Panc1 (cell line): Measurements from ENCODE around the gene ZBTB7C. TPM values are rescaled to one million over a fixed set of nuclear protein-coding genes. Genes with fewer than 3 reads are reported as not detected.

ENCODE experiments used
- ATAC-seq: fragments of 200-7000 bp; cut with Tn5 transposase; 2 replicates; pipeline ENCODE4 v1.9.1; 2020; ENCODE audit warnings: mild to moderate bottlenecking, moderate library complexity
- BruUV-seq: library from RNA; stranded (reverse); fragments of 400-500 nt; replicated peaks from 2 replicates; lab custom pipeline; 2021; lab: Mats Ljungman, UMichigan
- CTCF ChIA-PET: fragments of 300-600 bp; sonication (Branson Sonifier 250); formaldehyde crosslinking; loops from one replicate; lab custom pipeline; 2022; ENCODE audit warnings: antibody characterized with exemption; lab: Charles Lee
- POLR2A ChIA-PET: fragments of 300-600 bp; sonication (Branson Sonifier 250); formaldehyde crosslinking; loops from one replicate; lab custom pipeline; 2022; ENCODE audit warnings: antibody characterized with exemption; lab: Charles Lee
- DNase-seq: peaks from one replicate; pipeline ENCODE4 v3.0.0-alpha.2; 2010; ENCODE audit warnings: low read depth, low spot score
- H3K27ac ChIP-seq: 2 replicates; pipeline ENCODE4 v1.5.1; 2011; ENCODE audit warnings: mild to moderate bottlenecking, low read length, inconsistent platforms
- H3K27me3 ChIP-seq: fragments of 200-500 bp; sonication (Bioruptor generic); 2 replicates; pipeline ENCODE4 v1.6.0; 2014; ENCODE audit warnings: low read length, inconsistent platforms; ENCODE audit not compliant: control insufficient read depth, insufficient read depth
- H3K36me3 ChIP-seq: fragments of 200-500 bp; sonication (Bioruptor generic); 2 replicates; pipeline ENCODE4 v1.5.1; 2014; ENCODE audit warnings: inconsistent platforms, mild to moderate bottlenecking, low read length, moderate library complexity; ENCODE audit not compliant: control insufficient read depth, insufficient read depth
- H3K4me1 ChIP-seq: 2 replicates; pipeline ENCODE4 v1.5.1; 2011; ENCODE audit warnings: inconsistent platforms, mild to moderate bottlenecking, low read length, moderate library complexity; ENCODE audit not compliant: control insufficient read depth, insufficient read depth
- H3K4me3 ChIP-seq, 2 experiments: 2 replicates each; pipeline ENCODE4 v1.5.1; 2011 to 2012; ENCODE audit warnings: low read depth in 2 of 2, low read length in 2 of 2, mild to moderate bottlenecking in 2 of 2, inconsistent platforms in 1 of 2, moderate library complexity in 1 of 2
- H3K9me3 ChIP-seq: fragments of 200-500 bp; sonication (Bioruptor generic); 2 replicates; pipeline ENCODE4 v1.5.1; 2014; ENCODE audit warnings: low read depth, mild to moderate bottlenecking, inconsistent platforms, low read length, moderate library complexity; ENCODE audit not compliant: control insufficient read depth, insufficient read depth
- CTCF ChIP-seq: fragments of 450-650 bp; IDR thresholded peaks from 2 replicates; pipeline ENCODE4 v1.5.1; 2017; ENCODE audit warnings: mild to moderate bottlenecking
- POLR2AphosphoS5 ChIP-seq: IDR thresholded peaks from 2 replicates; pipeline ENCODE4 v1.6.1; 2012; ENCODE audit warnings: mild to moderate bottlenecking, low read depth, low read length, moderate library complexity
- SIN3A ChIP-seq: IDR thresholded peaks from 2 replicates; pipeline ENCODE4 v1.6.1; 2012; ENCODE audit warnings: low read depth, mild to moderate bottlenecking, low read length, moderate library complexity, borderline replicate concordance; ENCODE audit not compliant: insufficient read depth
- TCF7L2 ChIP-seq: IDR thresholded peaks from 2 replicates; pipeline ENCODE4 v1.6.1; 2011; ENCODE audit warnings: mild to moderate bottlenecking, low read depth, low read length, inconsistent platforms
- in situ Hi-C: cut with HindIII; loops from 2 replicates; pipeline ENCODE4 v1.10.0; 2016; ENCODE audit warnings: low sequenced_read_pairs, low pct_unique_long_range_greater_than_20kb
- intact Hi-C: fragments of 100-400 bp; cut with micrococcal nuclease; formaldehyde crosslinking; loops from one replicate; pipeline ENCODE4 v1.10.0; 2022; ENCODE audit not compliant: unreplicated experiment
- total RNA-seq: library from RNA; stranded (reverse); gene quantifications from one replicate; pipeline ENCODE4 v1.2.1, GENCODE V29; 2021; ENCODE audit not compliant: unreplicated experiment
- TF ChIP-seq, protein P1 (sequence below), 2 experiments: IDR thresholded peaks; 2 replicates each; pipeline ENCODE4 v1.6.1; 2011 to 2012; ENCODE audit warnings: low read depth in 2 of 2, control low read depth in 1 of 2, low read length in 1 of 2, mild to moderate bottlenecking in 1 of 2, moderate library complexity in 1 of 2; ENCODE audit not compliant: insufficient read depth in 1 of 2

Gene ZBTB7C
- total RNA-seq, 1 experiment from 2014 or later: 0.03 TPM

GRCh38 chr18:48333563-48333962 is 75.6 kb downstream of the ZBTB7C start:
- no peaks in the 10 kb centered on the region for H3K27me3 ChIP-seq
- no peaks in the 10 kb centered on the region for H3K36me3 ChIP-seq
- H3K9me3 ChIP-seq: no peaks in the 10 kb centered on the region
- ATAC-seq: no peak
- H3K27ac ChIP-seq: no peak overlapping the region
- DNase-seq: no peak
- in situ Hi-C loops (no loop called here), intact Hi-C loops (no loop called here)
- POLR2A ChIA-PET: no interaction called here
- TF ChIP-seq SIN3A (no peak), CTCF (no peak)
- TF ChIP-seq, protein P1, sequence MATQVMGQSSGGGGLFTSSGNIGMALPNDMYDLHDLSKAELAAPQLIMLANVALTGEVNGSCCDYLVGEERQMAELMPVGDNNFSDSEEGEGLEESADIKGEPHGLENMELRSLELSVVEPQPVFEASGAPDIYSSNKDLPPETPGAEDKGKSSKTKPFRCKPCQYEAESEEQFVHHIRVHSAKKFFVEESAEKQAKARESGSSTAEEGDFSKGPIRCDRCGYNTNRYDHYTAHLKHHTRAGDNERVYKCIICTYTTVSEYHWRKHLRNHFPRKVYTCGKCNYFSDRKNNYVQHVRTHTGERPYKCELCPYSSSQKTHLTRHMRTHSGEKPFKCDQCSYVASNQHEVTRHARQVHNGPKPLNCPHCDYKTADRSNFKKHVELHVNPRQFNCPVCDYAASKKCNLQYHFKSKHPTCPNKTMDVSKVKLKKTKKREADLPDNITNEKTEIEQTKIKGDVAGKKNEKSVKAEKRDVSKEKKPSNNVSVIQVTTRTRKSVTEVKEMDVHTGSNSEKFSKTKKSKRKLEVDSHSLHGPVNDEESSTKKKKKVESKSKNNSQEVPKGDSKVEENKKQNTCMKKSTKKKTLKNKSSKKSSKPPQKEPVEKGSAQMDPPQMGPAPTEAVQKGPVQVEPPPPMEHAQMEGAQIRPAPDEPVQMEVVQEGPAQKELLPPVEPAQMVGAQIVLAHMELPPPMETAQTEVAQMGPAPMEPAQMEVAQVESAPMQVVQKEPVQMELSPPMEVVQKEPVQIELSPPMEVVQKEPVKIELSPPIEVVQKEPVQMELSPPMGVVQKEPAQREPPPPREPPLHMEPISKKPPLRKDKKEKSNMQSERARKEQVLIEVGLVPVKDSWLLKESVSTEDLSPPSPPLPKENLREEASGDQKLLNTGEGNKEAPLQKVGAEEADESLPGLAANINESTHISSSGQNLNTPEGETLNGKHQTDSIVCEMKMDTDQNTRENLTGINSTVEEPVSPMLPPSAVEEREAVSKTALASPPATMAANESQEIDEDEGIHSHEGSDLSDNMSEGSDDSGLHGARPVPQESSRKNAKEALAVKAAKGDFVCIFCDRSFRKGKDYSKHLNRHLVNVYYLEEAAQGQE (IDR thresholded peaks at IDR 0.05; ENCODE audit: insufficient read depth in 1 of 2, low read depth in 2 of 2, low read length in 1 of 2): no peak
- H3K4me1 ChIP-seq: no peaks in the 10 kb centered on the region
- H3K4me3 ChIP-seq: no peak overlapping the region
- BruUV-seq: no TSS peak
- CTCF ChIA-PET: no interaction called here

- no peaks in the 10 kb centered on the region for H3K4me1 ChIP-seq
- no peak for DNase-seq
- H3K36me3 ChIP-seq: no peaks in the 10 kb centered on the region
- no peak overlapping the region for H3K27ac ChIP-seq
- in situ Hi-C loops (no loop called here), intact Hi-C loops (no loop called here)
- CTCF ChIA-PET: no interaction called here
- no TSS peak for BruUV-seq
- POLR2A ChIA-PET: no interaction called here
- no peaks in the 10 kb centered on the region for H3K27me3 ChIP-seq
- no peak overlapping the region for H3K4me3 ChIP-seq
- ATAC-seq: no peak
- TF ChIP-seq, protein P1 (IDR thresholded peaks at IDR 0.05; ENCODE audit: insufficient read depth in 1 of 2, low read depth in 2 of 2, low read length in 1 of 2): no peak
- TF ChIP-seq POLR2AphosphoS5 (no peak), TCF7L2 (no peak)
- no peaks in the 10 kb centered on the region for H3K9me3 ChIP-seq
Measured at GRCh38 chr18:48330016-48330991, 78.9 kb downstream of the ZBTB7C start.
